Panc1 (cell line): ENCODE data around the gene ASTN2. TPM values are rescaled to one million over a fixed set of nuclear protein-coding genes. Genes with fewer than 3 reads are reported as not detected.

Source experiments
- ATAC-seq: fragments of 200-7000 bp; cut with Tn5 transposase; 2 replicates; pipeline ENCODE4 v1.9.1; 2020; ENCODE audit warnings: mild to moderate bottlenecking, moderate library complexity
- BruUV-seq: library from RNA; stranded (reverse); fragments of 400-500 nt; replicated peaks from 2 replicates; lab custom pipeline; 2021; lab: Mats Ljungman, UMichigan
- CTCF ChIA-PET: fragments of 300-600 bp; sonication (Branson Sonifier 250); formaldehyde crosslinking; loops from one replicate; lab custom pipeline; 2022; ENCODE audit warnings: antibody characterized with exemption; lab: Charles Lee
- POLR2A ChIA-PET: fragments of 300-600 bp; sonication (Branson Sonifier 250); formaldehyde crosslinking; loops from one replicate; lab custom pipeline; 2022; ENCODE audit warnings: antibody characterized with exemption; lab: Charles Lee
- DNase-seq: peaks from one replicate; pipeline ENCODE4 v3.0.0-alpha.2; 2010; ENCODE audit warnings: low read depth, low spot score
- H3K27ac ChIP-seq: 2 replicates; pipeline ENCODE4 v1.5.1; 2011; ENCODE audit warnings: mild to moderate bottlenecking, low read length, inconsistent platforms
- H3K27me3 ChIP-seq: fragments of 200-500 bp; sonication (Bioruptor generic); 2 replicates; pipeline ENCODE4 v1.6.0; 2014; ENCODE audit warnings: low read length, inconsistent platforms; ENCODE audit not compliant: control insufficient read depth, insufficient read depth
- H3K36me3 ChIP-seq: fragments of 200-500 bp; sonication (Bioruptor generic); 2 replicates; pipeline ENCODE4 v1.5.1; 2014; ENCODE audit warnings: inconsistent platforms, mild to moderate bottlenecking, low read length, moderate library complexity; ENCODE audit not compliant: control insufficient read depth, insufficient read depth
- H3K4me1 ChIP-seq: 2 replicates; pipeline ENCODE4 v1.5.1; 2011; ENCODE audit warnings: inconsistent platforms, mild to moderate bottlenecking, low read length, moderate library complexity; ENCODE audit not compliant: control insufficient read depth, insufficient read depth
- H3K4me3 ChIP-seq, 2 experiments: 2 replicates each; pipeline ENCODE4 v1.5.1; 2011 to 2012; ENCODE audit warnings: low read depth in 2 of 2, low read length in 2 of 2, mild to moderate bottlenecking in 2 of 2, inconsistent platforms in 1 of 2, moderate library complexity in 1 of 2
- H3K9me3 ChIP-seq: fragments of 200-500 bp; sonication (Bioruptor generic); 2 replicates; pipeline ENCODE4 v1.5.1; 2014; ENCODE audit warnings: low read depth, mild to moderate bottlenecking, inconsistent platforms, low read length, moderate library complexity; ENCODE audit not compliant: control insufficient read depth, insufficient read depth
- CTCF ChIP-seq: fragments of 450-650 bp; IDR thresholded peaks from 2 replicates; pipeline ENCODE4 v1.5.1; 2017; ENCODE audit warnings: mild to moderate bottlenecking
- POLR2AphosphoS5 ChIP-seq: IDR thresholded peaks from 2 replicates; pipeline ENCODE4 v1.6.1; 2012; ENCODE audit warnings: mild to moderate bottlenecking, low read depth, low read length, moderate library complexity
- REST ChIP-seq, 2 experiments: IDR thresholded peaks; 2 replicates each; pipeline ENCODE4 v1.6.1; 2011 to 2012; ENCODE audit warnings: low read depth in 2 of 2, control low read depth in 1 of 2, low read length in 1 of 2, mild to moderate bottlenecking in 1 of 2, moderate library complexity in 1 of 2; ENCODE audit not compliant: insufficient read depth in 1 of 2
- SIN3A ChIP-seq: IDR thresholded peaks from 2 replicates; pipeline ENCODE4 v1.6.1; 2012; ENCODE audit warnings: low read depth, mild to moderate bottlenecking, low read length, moderate library complexity, borderline replicate concordance; ENCODE audit not compliant: insufficient read depth
- TCF7L2 ChIP-seq: IDR thresholded peaks from 2 replicates; pipeline ENCODE4 v1.6.1; 2011; ENCODE audit warnings: mild to moderate bottlenecking, low read depth, low read length, inconsistent platforms
- in situ Hi-C: cut with HindIII; loops from 2 replicates; pipeline ENCODE4 v1.10.0; 2016; ENCODE audit warnings: low sequenced_read_pairs, low pct_unique_long_range_greater_than_20kb
- intact Hi-C: fragments of 100-400 bp; cut with micrococcal nuclease; formaldehyde crosslinking; loops from one replicate; pipeline ENCODE4 v1.10.0; 2022; ENCODE audit not compliant: unreplicated experiment
- total RNA-seq: library from RNA; stranded (reverse); gene quantifications from one replicate; pipeline ENCODE4 v1.2.1, GENCODE V29; 2021; ENCODE audit not compliant: unreplicated experiment

The ASTN2 gene
- total RNA-seq, 1 experiment from 2014 or later = 3.9 TPM

- BruUV-seq = no TSS peak
- H3K4me1 ChIP-seq = no peaks in the 10 kb centered on the region
- POLR2A ChIA-PET = interaction anchor here (0.6 kb wide), 1 partner anchor 10 kb away, joined by 4 read pairs; no protein-coding TSS in a partner anchor
- DNase-seq (no peak), ATAC-seq (no peak)
- H3K27ac ChIP-seq = no peak overlapping the region
- H3K36me3 ChIP-seq = no peaks in the 10 kb centered on the region
- H3K27me3 ChIP-seq = no peaks in the 10 kb centered on the region
- no peak overlapping the region for H3K4me3 ChIP-seq
- CTCF ChIA-PET = no interaction called here
- TF ChIP-seq REST (IDR thresholded peaks at IDR 0.05; ENCODE audit: insufficient read depth in 1 of 2, low read depth in 2 of 2, low read length in 1 of 2) (no peak), TCF7L2 (no peak), POLR2AphosphoS5 (no peak), CTCF (no peak), SIN3A (no peak)
- in situ Hi-C loops = no loop called here
- intact Hi-C loops = no loop called here
- no peaks in the 10 kb centered on the region for H3K9me3 ChIP-seq
Measured at GRCh38 chr9:116704470-116704869, 710.4 kb downstream of the ASTN2 start.

- ATAC-seq = no peak
Measured at GRCh38 chr9:116703634-116704033, 711.2 kb downstream of the ASTN2 start.

More at GRCh38 chr9:116703634-116704033, 711.2 kb downstream of the ASTN2 start:
- no TSS peak for BruUV-seq
- no peak for TF ChIP-seq REST (IDR thresholded peaks at IDR 0.05; ENCODE audit: insufficient read depth in 1 of 2, low read depth in 2 of 2, low read length in 1 of 2)
- Histone ChIP-seq H3K4me1 (no peaks in the 10 kb centered on the region), H3K4me3 (no peak overlapping the region), H3K27ac (no peak overlapping the region), H3K36me3 (no peaks in the 10 kb centered on the region), H3K27me3 (no peaks in the 10 kb centered on the region), H3K9me3 (no peaks in the 10 kb centered on the region)
- in situ Hi-C loops (no loop called here), intact Hi-C loops (no loop called here)
- POLR2A ChIA-PET = no interaction called here
- CTCF ChIA-PET = no interaction called here
- no peak for DNase-seq
